PFSK-1 (cell line): ENCODE measurements around the gene TERB1.

Experiments
- FOXP2 ChIP-seq: optimal IDR thresholded peaks from 2 replicates; pipeline ENCODE3; 2011; ENCODE audit warnings: borderline replicate concordance, control low read depth, inconsistent platforms; ENCODE audit not compliant: insufficient read depth; ENCODE audit errors: extremely low read length, extremely low read depth
- POLR2AphosphoS5 ChIP-seq: IDR thresholded peaks from 2 replicates; pipeline ENCODE4 v1.6.1; 2012; ENCODE audit warnings: low read depth, mild to moderate bottlenecking, control low read depth, low read length, moderate library complexity
- REST ChIP-seq, 2 experiments: IDR thresholded peaks; 2 replicates each; pipeline versions ENCODE4 v1.6.1 to v1.8.0; 2011 to 2012; ENCODE audit warnings: low read depth in 2 of 2, low read length in 2 of 2, control low read depth in 1 of 2, inconsistent platforms in 1 of 2, mild to moderate bottlenecking in 1 of 2, moderate library complexity in 1 of 2; ENCODE audit not compliant: insufficient read depth in 1 of 2
- SIN3A ChIP-seq: IDR thresholded peaks from 2 replicates; pipeline ENCODE4 v1.6.1; 2012; ENCODE audit warnings: mild to moderate bottlenecking, low read length, moderate library complexity, borderline replicate concordance; ENCODE audit not compliant: insufficient read depth
- TAF1 ChIP-seq: IDR thresholded peaks from 2 replicates; pipeline ENCODE4 v1.6.1; 2012; ENCODE audit warnings: low read length, control low read depth, borderline replicate concordance; ENCODE audit not compliant: insufficient read depth

TERB1 gene

DNA sequence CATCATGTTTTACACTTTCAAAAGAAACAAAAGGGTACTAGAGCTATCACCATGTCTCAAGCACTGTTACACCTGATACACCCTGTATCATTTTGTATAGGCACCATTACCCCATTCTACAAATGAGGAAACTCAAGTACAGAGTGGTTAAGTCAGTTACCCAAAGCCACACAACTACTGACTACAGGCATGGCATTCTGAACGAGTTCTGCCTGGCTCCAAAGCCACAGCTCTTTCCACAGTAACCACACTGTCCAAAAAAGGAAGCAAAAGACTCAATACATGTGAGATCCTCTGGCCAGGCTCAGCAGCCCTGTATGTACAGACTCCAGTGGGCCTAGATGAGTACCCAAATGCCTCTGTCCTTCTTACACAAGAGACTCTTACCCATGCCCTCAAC, 54.7 kb downstream of the TERB1 start:
- TF ChIP-seq SIN3A, result no peak
- TF ChIP-seq TAF1, result no peak
- TF ChIP-seq POLR2AphosphoS5, result no peak
- TF ChIP-seq REST (IDR thresholded peaks at IDR 0.05; ENCODE audit: insufficient read depth in 1 of 2, low read depth in 2 of 2, low read length in 2 of 2), result no peak
- TF ChIP-seq FOXP2, result no peak

- no peak for TF ChIP-seq SIN3A
- no peak for TF ChIP-seq REST (IDR thresholded peaks at IDR 0.05; ENCODE audit: insufficient read depth in 1 of 2, low read depth in 2 of 2, low read length in 2 of 2)
- TF ChIP-seq FOXP2, result no peak
- no peak for TF ChIP-seq TAF1
- TF ChIP-seq POLR2AphosphoS5, result no peak
These were observed 55.3 kb downstream of the TERB1 start for GRCh38 chr16:66746048-66746447.

DNA sequence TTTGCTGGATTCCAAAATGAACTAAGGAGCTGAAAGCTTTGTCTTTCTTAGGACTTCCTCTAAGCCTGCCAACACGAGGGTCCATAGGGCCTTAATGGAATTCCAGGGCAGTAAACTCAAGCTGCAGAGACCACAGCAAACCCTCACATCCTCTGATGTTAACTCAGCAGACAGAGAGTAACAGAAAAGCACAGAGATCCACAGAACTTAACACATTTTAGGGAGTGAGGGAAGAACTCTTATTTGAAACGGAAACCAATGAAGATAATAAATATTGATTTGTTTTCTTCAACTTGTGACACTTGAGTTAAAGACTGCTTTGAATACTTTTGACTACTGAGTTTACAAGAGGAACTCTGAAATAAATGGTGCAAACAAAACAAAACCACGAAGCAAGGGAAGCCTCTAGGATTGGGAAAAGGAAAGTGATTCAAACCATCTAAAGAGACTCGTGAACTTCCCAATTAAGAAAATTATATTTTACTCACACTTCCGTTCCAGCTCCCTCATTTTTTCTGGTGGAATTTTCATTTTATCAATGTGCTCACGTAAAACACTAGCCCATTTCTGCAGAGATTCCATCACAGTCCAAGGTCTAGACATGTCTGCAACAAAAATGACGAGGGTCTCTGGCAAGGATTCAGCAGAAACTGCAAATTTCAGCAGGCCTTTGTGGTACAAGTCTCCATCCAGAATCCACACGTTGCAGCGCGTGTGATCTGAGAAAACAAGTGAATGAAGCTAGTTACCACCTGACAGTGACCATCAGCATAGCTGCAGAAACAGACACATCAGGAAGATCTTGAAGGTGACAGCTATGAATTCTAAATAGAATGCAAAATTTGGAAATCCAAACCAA, 59.2 kb downstream of the TERB1 start:
- no peak for TF ChIP-seq POLR2AphosphoS5
- TF ChIP-seq FOXP2, result no peak
- no peak for TF ChIP-seq TAF1
- no peak for TF ChIP-seq REST (IDR thresholded peaks at IDR 0.05; ENCODE audit: insufficient read depth in 1 of 2, low read depth in 2 of 2, low read length in 2 of 2)
- no peak for TF ChIP-seq SIN3A

- no peak for TF ChIP-seq REST (IDR thresholded peaks at IDR 0.05; ENCODE audit: insufficient read depth in 1 of 2, low read depth in 2 of 2, low read length in 2 of 2)
- TF ChIP-seq FOXP2, result no peak
- TF ChIP-seq SIN3A, result no peak
- no peak for TF ChIP-seq TAF1
- no peak for TF ChIP-seq POLR2AphosphoS5
These were observed 60.0 kb downstream of the TERB1 start for GRCh38 chr16:66741169-66741900.
